Transverse colon (tissue), 3 donors: ENCODE data around the gene HOXC9.

Experiments used
- POLR2A ChIP-seq: fragments of 450-650 bp; IDR thresholded peaks from one replicate; pipeline ENCODE4 v1.6.1; 2016; ENCODE audit warnings: antibody characterized with exemption, mild to moderate bottlenecking, moderate library complexity
- POLR2AphosphoS5 ChIP-seq, 3 donors: sonication (generic); formaldehyde crosslinking; IDR thresholded peaks; one replicate each; pipeline ENCODE4 v1.6.1; 2016; ENCODE audit warnings: antibody characterized with exemption in 3 of 3

- no peak for TF ChIP-seq POLR2AphosphoS5 (IDR thresholded peaks at IDR 0.05)
- TF ChIP-seq POLR2A, result no peak
Measured at GRCh38 chr12:54001283-54002187, 1.6 kb downstream of the HOXC9 start.
